Left kidney (tissue), 2 donors: Measurements from ENCODE around the gene TMEM25. TPM values are rescaled to one million over a fixed set of nuclear protein-coding genes. Genes with fewer than 3 reads are reported as not detected.

Experiments
- DNase-seq: peaks from one replicate; pipeline ENCODE4 v3.0.0-alpha.2; 2013
- polyA plus RNA-seq: library from polyadenylated mRNA; unstranded; fragments of 120-200 nt; gene quantifications from one replicate; pipeline ENCODE4 v1.2.1, GENCODE V29; 2013; ENCODE audit not compliant: insufficient read length

The TMEM25 gene
- polyA plus RNA-seq, 1 donor = 26.8 TPM

GRCh38 chr11:118581057-118581456 is 50.1 kb downstream of the TMEM25 start:
- DNase-seq = no peak

Other genes starting within 250 kb of the TMEM25 start
- 0.22 TPM for gene CD3E, start 226.5 kb upstream of the TMEM25 start, polyA plus RNA-seq
- gene CD3D, start 188.5 kb upstream of the TMEM25 start, polyA plus RNA-seq = 0.50 TPM
- 0.25 TPM for gene CD3G, start 186.8 kb upstream of the TMEM25 start, polyA plus RNA-seq
- gene UBE4A, start 171.6 kb upstream of the TMEM25 start, polyA plus RNA-seq = 53.0 TPM
- gene ATP5MG, start 129.6 kb upstream of the TMEM25 start, polyA plus RNA-seq = 383 TPM
- 56.7 TPM for gene KMT2A, start 94.7 kb upstream of the TMEM25 start, polyA plus RNA-seq
- gene TTC36, start 3.7 kb upstream of the TMEM25 start, polyA plus RNA-seq = 1.3 TPM
- gene IFT46, start 34.7 kb downstream of the TMEM25 start, polyA plus RNA-seq = 54.1 TPM
- gene ARCN1, start 41.2 kb downstream of the TMEM25 start, polyA plus RNA-seq = 191 TPM
- 155 TPM for gene PHLDB1, start 76.4 kb downstream of the TMEM25 start, polyA plus RNA-seq
- gene TREH, start 148.5 kb downstream of the TMEM25 start, polyA plus RNA-seq = 2.0 TPM